BE2C (cell line): ENCODE measurements around the gene KIRREL3.
"Not testable (repeated sequence)": the region's sequence is repeated elsewhere in the genome, so short reads cannot be mapped to it uniquely, and the experiment has no call there.

Experiments
- DNase-seq: peaks from one replicate; pipeline ENCODE4 v3.0.0-alpha.2; 2020
- H3K27me3 ChIP-seq: fragments of 250-450 bp; sonication (Bioruptor Pico); 2 replicates; pipeline ENCODE4 v1.5.1; 2020; ENCODE audit warnings: mild to moderate bottlenecking
- H3K36me3 ChIP-seq: fragments of 250-450 bp; sonication (Bioruptor Pico); 2 replicates; pipeline ENCODE4 v1.5.1; 2020; ENCODE audit warnings: mild to moderate bottlenecking
- H3K4me1 ChIP-seq: fragments of 250-450 bp; sonication (Bioruptor Pico); 2 replicates; pipeline ENCODE4 v1.5.1; 2020
- H3K4me3 ChIP-seq: 2 replicates; pipeline ENCODE4 v1.5.1; 2011; ENCODE audit warnings: low read depth, low read length
- H3K9me3 ChIP-seq: fragments of 250-450 bp; sonication (Bioruptor Pico); 2 replicates; pipeline ENCODE4 v1.5.1; 2020
- TF ChIP-seq, protein P1 (sequence below): IDR thresholded peaks from 2 replicates; pipeline ENCODE4 v1.5.1; 2012; ENCODE audit warnings: mild to moderate bottlenecking, low read depth, low read length

Gene KIRREL3

DNA sequence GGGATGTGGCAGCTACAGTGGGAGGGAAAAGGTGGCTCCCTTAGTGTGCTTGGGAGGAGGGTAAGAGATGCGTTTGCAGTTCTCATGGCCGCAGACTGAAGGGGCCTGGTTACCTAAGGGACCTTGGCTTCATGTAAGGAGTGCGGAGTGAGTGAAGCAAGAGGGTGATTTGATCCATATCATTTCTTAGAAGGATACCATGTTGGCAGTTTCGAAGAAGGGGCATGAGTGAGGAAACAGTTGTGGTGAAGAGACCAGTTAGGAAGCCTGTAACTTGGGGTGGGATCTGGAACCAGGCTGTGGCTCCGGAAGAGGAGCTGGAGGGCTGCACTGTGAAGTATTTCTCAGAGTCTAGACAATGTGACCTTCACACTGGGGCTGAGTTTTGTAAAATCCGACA lies 600.1 kb downstream of the KIRREL3 start:
- DNase-seq = no peak

DNA sequence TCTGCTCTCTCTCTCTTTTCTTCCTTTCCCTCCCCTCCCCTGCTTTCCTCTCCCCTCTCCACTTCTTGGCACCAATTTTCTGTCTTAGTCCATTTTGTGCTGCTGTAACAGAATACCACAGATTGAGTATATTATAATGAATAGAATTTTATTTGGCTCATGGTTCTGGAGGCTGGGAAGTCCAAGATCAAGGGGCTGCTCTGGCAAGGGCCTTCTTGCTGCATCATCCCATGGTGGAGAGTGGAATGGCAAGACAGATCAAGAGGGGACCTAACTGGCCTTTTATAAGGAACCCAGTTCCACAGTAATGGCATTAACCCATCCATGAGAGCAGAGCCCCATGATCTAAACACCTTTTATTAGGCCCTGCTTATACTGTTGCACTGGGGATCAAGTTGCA lies 600.6 kb downstream of the KIRREL3 start:
- Histone ChIP-seq H3K4me3 (no peak overlapping the region), H3K36me3 (no peaks in the 10 kb centered on the region), H3K27me3 (no peaks in the 10 kb centered on the region), H3K4me1 (no peaks in the 10 kb centered on the region), H3K9me3 (no peaks in the 10 kb centered on the region)
- TF ChIP-seq, protein P1, sequence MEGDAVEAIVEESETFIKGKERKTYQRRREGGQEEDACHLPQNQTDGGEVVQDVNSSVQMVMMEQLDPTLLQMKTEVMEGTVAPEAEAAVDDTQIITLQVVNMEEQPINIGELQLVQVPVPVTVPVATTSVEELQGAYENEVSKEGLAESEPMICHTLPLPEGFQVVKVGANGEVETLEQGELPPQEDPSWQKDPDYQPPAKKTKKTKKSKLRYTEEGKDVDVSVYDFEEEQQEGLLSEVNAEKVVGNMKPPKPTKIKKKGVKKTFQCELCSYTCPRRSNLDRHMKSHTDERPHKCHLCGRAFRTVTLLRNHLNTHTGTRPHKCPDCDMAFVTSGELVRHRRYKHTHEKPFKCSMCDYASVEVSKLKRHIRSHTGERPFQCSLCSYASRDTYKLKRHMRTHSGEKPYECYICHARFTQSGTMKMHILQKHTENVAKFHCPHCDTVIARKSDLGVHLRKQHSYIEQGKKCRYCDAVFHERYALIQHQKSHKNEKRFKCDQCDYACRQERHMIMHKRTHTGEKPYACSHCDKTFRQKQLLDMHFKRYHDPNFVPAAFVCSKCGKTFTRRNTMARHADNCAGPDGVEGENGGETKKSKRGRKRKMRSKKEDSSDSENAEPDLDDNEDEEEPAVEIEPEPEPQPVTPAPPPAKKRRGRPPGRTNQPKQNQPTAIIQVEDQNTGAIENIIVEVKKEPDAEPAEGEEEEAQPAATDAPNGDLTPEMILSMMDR = no peak
- DNase-seq = no peak

More for the DNA sequence above, 600.1 kb downstream of the KIRREL3 start:
- Histone ChIP-seq H3K36me3 (no peaks in the 10 kb centered on the region), H3K27me3 (no peaks in the 10 kb centered on the region), H3K9me3 (no peaks in the 10 kb centered on the region), H3K4me3 (no peak overlapping the region), H3K4me1 (no peaks in the 10 kb centered on the region)
- TF ChIP-seq, protein P1 = no peak

DNA sequence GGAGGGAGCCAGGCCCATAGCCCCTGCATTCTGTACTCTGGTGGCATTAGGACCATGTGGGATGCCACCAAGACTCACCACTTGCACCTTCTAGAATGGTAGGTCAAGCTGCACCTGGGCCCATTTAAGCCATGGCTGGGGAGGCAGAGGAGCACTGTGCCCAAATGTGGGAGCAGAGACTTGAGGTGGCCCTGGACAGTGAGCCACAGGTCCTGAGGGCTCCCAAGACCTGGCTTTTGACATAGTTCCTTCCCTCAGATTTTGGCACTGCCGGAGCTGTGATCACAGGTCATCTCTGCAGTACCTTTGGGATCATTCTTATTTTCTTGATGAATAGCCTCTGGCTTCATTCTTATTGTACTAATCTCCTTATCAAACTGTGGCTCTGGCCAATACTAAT lies 601.8 kb downstream of the KIRREL3 start:
- Histone ChIP-seq H3K27me3 (no peaks in the 10 kb centered on the region), H3K4me1 (no peaks in the 10 kb centered on the region), H3K4me3 (no peak overlapping the region), H3K9me3 (no peaks in the 10 kb centered on the region), H3K36me3 (no peaks in the 10 kb centered on the region)
- DNase-seq = no peak
- TF ChIP-seq, protein P1 = no peak

DNA sequence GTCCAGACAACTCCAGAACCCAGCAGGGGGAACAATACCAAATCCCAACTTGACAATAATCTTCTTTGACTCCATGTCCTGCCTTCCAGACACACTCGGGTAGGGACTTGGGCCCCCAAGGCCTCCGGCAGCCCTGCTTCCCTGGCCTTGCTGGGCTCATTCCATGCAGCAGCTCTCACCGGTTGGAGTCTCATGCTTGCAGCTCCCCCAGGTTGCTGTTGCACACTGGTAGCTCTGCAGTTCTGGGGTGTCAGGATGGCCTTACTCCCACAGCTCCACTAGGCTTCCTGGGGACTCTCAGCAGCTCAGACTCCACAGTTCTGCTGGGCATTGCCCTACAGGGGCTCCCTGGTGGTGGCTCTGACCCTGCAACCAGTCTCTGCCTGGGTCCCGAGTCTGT lies 602.3 kb downstream of the KIRREL3 start:
- TF ChIP-seq, protein P1 = no peak
- H3K36me3 ChIP-seq = no peaks in the 10 kb centered on the region

DNA sequence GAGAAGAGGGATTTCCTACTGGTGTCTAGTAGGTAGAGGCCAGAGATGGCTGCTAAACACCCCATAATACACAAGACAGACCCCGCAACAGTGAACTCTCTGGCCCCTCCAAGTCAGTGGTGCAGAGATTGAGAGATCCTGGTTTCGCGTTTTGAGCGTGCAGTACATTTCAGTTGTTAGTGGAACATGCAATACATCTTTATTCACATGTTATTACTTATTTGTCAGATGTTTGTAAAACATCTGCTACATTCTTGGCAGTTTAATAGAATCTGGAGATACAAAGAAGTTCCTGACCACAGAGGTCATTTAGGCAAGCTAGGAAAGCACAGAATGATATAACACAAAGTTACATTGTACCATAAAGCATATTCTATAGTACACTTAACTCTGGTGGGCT lies 603.6 kb downstream of the KIRREL3 start:
- TF ChIP-seq, protein P1 = no peak
- Histone ChIP-seq H3K27me3 (no peaks in the 10 kb centered on the region), H3K9me3 (no peaks in the 10 kb centered on the region), H3K4me1 (peaks cover 4% of the 10 kb centered on the region), H3K36me3 (no peaks in the 10 kb centered on the region), H3K4me3 (no peak overlapping the region)
- no peak for DNase-seq

More for the DNA sequence above, 602.3 kb downstream of the KIRREL3 start:
- DNase-seq = no peak
- Histone ChIP-seq H3K9me3 (no peaks in the 10 kb centered on the region), H3K4me3 (no peak overlapping the region), H3K4me1 (no peaks in the 10 kb centered on the region), H3K27me3 (no peaks in the 10 kb centered on the region)

DNA sequence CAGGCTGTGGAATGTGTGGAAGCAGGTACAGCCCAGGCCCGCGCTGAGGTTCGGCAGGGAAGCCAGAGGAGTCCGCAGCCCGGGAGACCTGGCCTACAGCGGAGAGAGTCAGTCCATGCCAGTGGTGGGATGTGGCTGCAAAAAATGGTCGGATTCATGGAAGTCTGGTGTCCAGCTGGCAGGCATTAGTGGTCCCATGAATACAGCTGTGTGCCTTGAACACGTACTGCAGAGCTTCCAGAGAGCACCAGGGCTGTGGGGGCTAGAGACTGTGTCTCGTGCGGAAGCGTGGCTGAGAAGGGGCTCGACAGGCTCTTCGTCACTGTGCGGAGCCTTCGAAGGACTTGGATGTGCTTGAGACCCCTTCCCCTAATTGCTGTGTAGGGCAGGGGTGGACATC lies 604.3 kb downstream of the KIRREL3 start:
- not testable (repeated sequence) for DNase-seq, H3K27me3 ChIP-seq, H3K36me3 ChIP-seq, H3K9me3 ChIP-seq, H3K4me3 ChIP-seq
- H3K4me1 ChIP-seq = peaks cover 10% of the 10 kb centered on the region

DNA sequence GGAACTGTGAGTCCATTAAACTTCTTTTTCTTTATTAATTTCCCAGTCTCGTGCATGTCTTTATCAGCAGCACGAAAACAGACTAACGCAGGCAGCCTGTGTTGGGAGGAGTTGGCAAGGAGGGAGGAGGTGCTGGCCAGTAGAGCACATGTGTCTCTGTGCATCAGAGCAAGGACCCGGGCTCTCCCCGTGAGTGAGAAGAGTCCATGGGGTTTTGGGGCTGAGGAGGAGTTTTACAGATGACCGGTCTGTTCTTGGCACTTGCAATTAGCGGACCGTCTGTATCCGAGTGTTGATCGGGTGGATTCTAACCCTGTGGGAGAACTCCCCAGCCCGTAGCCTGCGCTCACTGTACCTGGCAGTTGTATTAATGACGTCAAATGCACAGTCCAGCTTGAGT lies 604.8 kb downstream of the KIRREL3 start:
- DNase-seq, H3K36me3 ChIP-seq, H3K9me3 ChIP-seq, H3K27me3 ChIP-seq, H3K4me3 ChIP-seq: not testable (repeated sequence)
- peaks cover 10% of the 10 kb centered on the region for H3K4me1 ChIP-seq

DNA sequence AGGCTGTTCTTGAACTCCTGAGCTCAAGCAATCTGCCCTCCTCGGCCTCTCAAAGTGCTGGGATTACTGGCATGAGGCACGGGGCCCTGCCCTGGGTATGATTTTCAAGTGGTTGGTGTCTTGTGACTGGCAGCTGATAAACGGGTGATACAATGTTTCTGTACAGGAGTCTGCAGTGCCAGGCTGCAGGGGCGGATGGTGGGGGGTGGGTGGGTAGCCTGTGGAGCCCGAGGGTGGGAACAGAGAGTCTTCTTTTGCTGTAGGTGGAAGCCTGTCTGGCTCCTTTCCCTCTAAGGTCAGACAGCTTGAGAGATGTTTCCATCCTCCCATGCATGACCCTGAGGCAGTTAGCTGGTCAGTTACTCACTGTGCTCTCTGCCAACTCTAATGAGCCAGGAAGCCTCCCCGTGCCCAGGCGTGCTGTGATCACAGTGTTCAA lies 605.9 kb downstream of the KIRREL3 start:
- not testable (repeated sequence) for H3K36me3 ChIP-seq, H3K4me3 ChIP-seq, H3K27me3 ChIP-seq, H3K9me3 ChIP-seq, DNase-seq
- peaks cover 10% of the 10 kb centered on the region for H3K4me1 ChIP-seq
